ENCODE results near the gene RADX. TPM values are rescaled to one million over a fixed set of nuclear protein-coding genes. Genes with fewer than 3 reads are reported as not detected.

RADX gene
- polyA plus RNA-seq, 4 donors = 1.2 to 8.8 (median 1.9) TPM

- no peak overlapping the region for H3K4me3 ChIP-seq (ENCODE audit: low read depth in 1 of 3, low read length in 3 of 3)
- H3K27ac ChIP-seq (ENCODE audit: low read depth in 1 of 3, low read length in 2 of 3) = no peak overlapping the region
- H3K4me1 ChIP-seq (ENCODE audit: control insufficient read depth in 3 of 3, insufficient read depth in 2 of 3, low read depth in 1 of 3, low read length in 2 of 3) = no peaks in the 10 kb centered on the region
- H3K27me3 ChIP-seq (ENCODE audit: control insufficient read depth in 3 of 3, insufficient read depth in 3 of 3, low read length in 3 of 3) = no peaks in the 10 kb centered on the region
- H3K36me3 ChIP-seq (ENCODE audit: control insufficient read depth in 3 of 3, insufficient read depth in 2 of 3, low read depth in 1 of 3, low read length in 3 of 3) = no peaks in the 10 kb centered on the region
- DNase-seq = no peak
- no peak for FAIRE-seq
- WGBS, 3 donors = 63 to 84% (median 84%) methylated on average over 1 of the region's 1 CpG
- H3K9me3 ChIP-seq (ENCODE audit: control insufficient read depth in 2 of 2, insufficient read depth in 1 of 2, low read depth in 1 of 2, low read length in 1 of 2) = no peaks in the 10 kb centered on the region
Measured at GRCh38 chrX:106606571-106606970, 5.2 kb upstream of the RADX start.

- no peaks in the 10 kb centered on the region for H3K27me3 ChIP-seq (ENCODE audit: control insufficient read depth in 3 of 3, insufficient read depth in 3 of 3, low read length in 3 of 3)
- no peaks in the 10 kb centered on the region for H3K4me1 ChIP-seq (ENCODE audit: control insufficient read depth in 3 of 3, insufficient read depth in 2 of 3, low read depth in 1 of 3, low read length in 2 of 3)
- H3K9me3 ChIP-seq (ENCODE audit: control insufficient read depth in 2 of 2, insufficient read depth in 1 of 2, low read depth in 1 of 2, low read length in 1 of 2) = no peaks in the 10 kb centered on the region
- no peak overlapping the region for H3K27ac ChIP-seq (ENCODE audit: low read depth in 1 of 3, low read length in 2 of 3)
- WGBS, 3 donors = 26 to 41% (median 40%) methylated on average over 5 to 6 of the region's 6 CpGs
- H3K36me3 ChIP-seq (ENCODE audit: control insufficient read depth in 3 of 3, insufficient read depth in 2 of 3, low read depth in 1 of 3, low read length in 3 of 3) = no peaks in the 10 kb centered on the region
- DNase-seq (peak in 1 of 2 donors; percentile 5), FAIRE-seq (no peak)
- H3K4me3 ChIP-seq (ENCODE audit: low read depth in 1 of 3, low read length in 3 of 3) = no peak overlapping the region
Measured at GRCh38 chrX:106608016-106608415, 3.8 kb upstream of the RADX start.

DNA sequence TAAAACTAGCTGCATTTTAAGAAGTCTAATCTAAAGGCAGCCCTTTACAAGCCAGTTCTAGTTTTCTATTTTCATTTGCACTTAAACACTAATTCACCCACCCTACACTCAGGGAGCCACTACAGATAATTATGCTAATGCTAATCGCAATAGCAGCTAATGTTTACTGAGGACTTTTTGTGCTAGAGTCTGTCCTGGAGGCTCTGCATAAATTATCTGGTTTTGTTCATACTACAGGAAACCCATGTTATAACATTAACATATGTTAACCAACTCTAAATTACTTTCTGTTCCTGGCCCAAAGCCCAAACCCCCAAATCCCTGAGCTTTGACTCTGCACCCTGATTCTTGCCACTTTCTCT lies 480 bp upstream of the RADX start:
- WGBS, 3 donors = 8 to 21% (median 12%) methylated on average over 1 of the region's 1 CpG
- H3K9me3 ChIP-seq (ENCODE audit: control insufficient read depth in 2 of 2, insufficient read depth in 1 of 2, low read depth in 1 of 2, low read length in 1 of 2) = no peaks in the 10 kb centered on the region
- DNase-seq (no peak), FAIRE-seq (no peak)
- peak overlapping the region in 2 of 3 donors; percentile 56 to 75 for H3K4me3 ChIP-seq (ENCODE audit: low read depth in 1 of 3, low read length in 3 of 3)
- H3K27me3 ChIP-seq (ENCODE audit: control insufficient read depth in 3 of 3, insufficient read depth in 3 of 3, low read length in 3 of 3) = no peaks in the 10 kb centered on the region
- no peaks in the 10 kb centered on the region for H3K4me1 ChIP-seq (ENCODE audit: control insufficient read depth in 3 of 3, insufficient read depth in 2 of 3, low read depth in 1 of 3, low read length in 2 of 3)
- H3K27ac ChIP-seq (ENCODE audit: low read depth in 1 of 3, low read length in 2 of 3) = peak overlapping the region in 2 of 3 donors; percentile 38 to 47
- no peaks in the 10 kb centered on the region for H3K36me3 ChIP-seq (ENCODE audit: control insufficient read depth in 3 of 3, insufficient read depth in 2 of 3, low read depth in 1 of 3, low read length in 3 of 3)

- DNase-seq (peak; percentile 33 to 47), FAIRE-seq (no peak)
- WGBS, 3 donors = 2 to 34% (median 2%) methylated on average over 8 of the region's 8 CpGs
Measured at GRCh38 chrX:106612393-106612763, 600 bp downstream of the RADX start.

GRCh38 chrX:106613277-106613676 lies 1.5 kb downstream of the RADX start:
- Histone ChIP-seq H3K27ac (ENCODE audit: low read depth in 1 of 3, low read length in 2 of 3) (no peak overlapping the region), H3K27me3 (ENCODE audit: control insufficient read depth in 3 of 3, insufficient read depth in 3 of 3, low read length in 3 of 3) (no peaks in the 10 kb centered on the region), H3K4me3 (ENCODE audit: low read depth in 1 of 3, low read length in 3 of 3) (no peak overlapping the region), H3K36me3 (ENCODE audit: control insufficient read depth in 3 of 3, insufficient read depth in 2 of 3, low read depth in 1 of 3, low read length in 3 of 3) (no peaks in the 10 kb centered on the region), H3K4me1 (ENCODE audit: control insufficient read depth in 3 of 3, insufficient read depth in 2 of 3, low read depth in 1 of 3, low read length in 2 of 3) (no peaks in the 10 kb centered on the region), H3K9me3 (ENCODE audit: control insufficient read depth in 2 of 2, insufficient read depth in 1 of 2, low read depth in 1 of 2, low read length in 1 of 2) (no peaks in the 10 kb centered on the region)
- peak in 1 of 2 donors; percentile 2 for DNase-seq
- 17 to 28% (median 21%) methylated on average over 4 of the region's 4 CpGs for WGBS, 3 donors
- peak; percentile 51 for FAIRE-seq

More at GRCh38 chrX:106612393-106612763, 600 bp downstream of the RADX start:
- no peaks in the 10 kb centered on the region for H3K36me3 ChIP-seq (ENCODE audit: control insufficient read depth in 3 of 3, insufficient read depth in 2 of 3, low read depth in 1 of 3, low read length in 3 of 3)
- no peaks in the 10 kb centered on the region for H3K27me3 ChIP-seq (ENCODE audit: control insufficient read depth in 3 of 3, insufficient read depth in 3 of 3, low read length in 3 of 3)
- H3K27ac ChIP-seq (ENCODE audit: low read depth in 1 of 3, low read length in 2 of 3) = peak overlapping the region in 2 of 3 donors; percentile 1 to 14
- no peaks in the 10 kb centered on the region for H3K9me3 ChIP-seq (ENCODE audit: control insufficient read depth in 2 of 2, insufficient read depth in 1 of 2, low read depth in 1 of 2, low read length in 1 of 2)
- peak overlapping the region; percentile 4 to 75 (median 56) for H3K4me3 ChIP-seq (ENCODE audit: low read depth in 1 of 3, low read length in 3 of 3)
- H3K4me1 ChIP-seq (ENCODE audit: control insufficient read depth in 3 of 3, insufficient read depth in 2 of 3, low read depth in 1 of 3, low read length in 2 of 3) = no peaks in the 10 kb centered on the region

- 74 to 88% (median 85%) methylated on average over 7 of the region's 7 CpGs for WGBS, 3 donors
- no peaks in the 10 kb centered on the region for H3K9me3 ChIP-seq (ENCODE audit: control insufficient read depth in 2 of 2, insufficient read depth in 1 of 2, low read depth in 1 of 2, low read length in 1 of 2)
- H3K27ac ChIP-seq (ENCODE audit: low read depth in 1 of 3, low read length in 2 of 3) = no peak overlapping the region
- H3K36me3 ChIP-seq (ENCODE audit: control insufficient read depth in 3 of 3, insufficient read depth in 2 of 3, low read depth in 1 of 3, low read length in 3 of 3) = no peaks in the 10 kb centered on the region
- H3K4me3 ChIP-seq (ENCODE audit: low read depth in 1 of 3, low read length in 3 of 3) = no peak overlapping the region
- H3K4me1 ChIP-seq (ENCODE audit: control insufficient read depth in 3 of 3, insufficient read depth in 2 of 3, low read depth in 1 of 3, low read length in 2 of 3) = no peaks in the 10 kb centered on the region
- DNase-seq (no peak), FAIRE-seq (no peak)
- no peaks in the 10 kb centered on the region for H3K27me3 ChIP-seq (ENCODE audit: control insufficient read depth in 3 of 3, insufficient read depth in 3 of 3, low read length in 3 of 3)
Measured at GRCh38 chrX:106615041-106615440, 3.3 kb downstream of the RADX start.

- Histone ChIP-seq H3K9me3 (ENCODE audit: control insufficient read depth in 2 of 2, insufficient read depth in 1 of 2, low read depth in 1 of 2, low read length in 1 of 2) (no peaks in the 10 kb centered on the region), H3K4me1 (ENCODE audit: control insufficient read depth in 3 of 3, insufficient read depth in 2 of 3, low read depth in 1 of 3, low read length in 2 of 3) (no peaks in the 10 kb centered on the region), H3K4me3 (ENCODE audit: low read depth in 1 of 3, low read length in 3 of 3) (no peak overlapping the region), H3K27me3 (ENCODE audit: control insufficient read depth in 3 of 3, insufficient read depth in 3 of 3, low read length in 3 of 3) (no peaks in the 10 kb centered on the region), H3K36me3 (ENCODE audit: control insufficient read depth in 3 of 3, insufficient read depth in 2 of 3, low read depth in 1 of 3, low read length in 3 of 3) (no peaks in the 10 kb centered on the region), H3K27ac (ENCODE audit: low read depth in 1 of 3, low read length in 2 of 3) (no peak overlapping the region)
- DNase-seq = peak; percentile 10 to 11
- no peak for FAIRE-seq
- 35 to 41% (median 39%) methylated on average over 3 of the region's 3 CpGs for WGBS, 3 donors
Measured at GRCh38 chrX:106619797-106620196, 8.0 kb downstream of the RADX start.

DNA sequence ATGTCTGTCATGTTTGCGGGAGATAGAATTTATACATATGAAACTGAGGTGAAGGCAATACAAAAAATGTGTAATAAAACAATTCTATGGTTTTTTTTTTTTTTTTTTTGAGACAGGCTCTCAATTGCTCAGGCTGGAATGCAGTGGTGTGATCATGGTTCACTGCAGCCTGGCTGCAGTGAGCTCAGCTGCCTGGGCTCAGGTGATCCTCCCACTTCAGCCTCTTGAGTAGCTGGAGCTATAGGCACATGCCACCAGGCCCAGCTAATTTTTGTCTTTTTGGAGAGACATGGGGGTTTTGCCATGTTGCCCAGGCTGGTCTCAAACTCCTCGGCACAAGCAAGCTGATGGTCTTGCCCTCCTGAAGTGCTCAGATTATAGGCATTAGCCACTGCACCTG lies 10.1 kb downstream of the RADX start:
- WGBS, 3 donors = 81 to 97% (median 94%) methylated on average over 2 of the region's 2 CpGs
- Histone ChIP-seq H3K4me3 (ENCODE audit: low read depth in 1 of 3, low read length in 3 of 3) (no peak overlapping the region), H3K36me3 (ENCODE audit: control insufficient read depth in 3 of 3, insufficient read depth in 2 of 3, low read depth in 1 of 3, low read length in 3 of 3) (no peaks in the 10 kb centered on the region), H3K4me1 (ENCODE audit: control insufficient read depth in 3 of 3, insufficient read depth in 2 of 3, low read depth in 1 of 3, low read length in 2 of 3) (no peaks in the 10 kb centered on the region), H3K27ac (ENCODE audit: low read depth in 1 of 3, low read length in 2 of 3) (no peak overlapping the region), H3K9me3 (ENCODE audit: control insufficient read depth in 2 of 2, insufficient read depth in 1 of 2, low read depth in 1 of 2, low read length in 1 of 2) (no peaks in the 10 kb centered on the region), H3K27me3 (ENCODE audit: control insufficient read depth in 3 of 3, insufficient read depth in 3 of 3, low read length in 3 of 3) (no peaks in the 10 kb centered on the region)
- FAIRE-seq = no peak
- no peak for DNase-seq

DNA sequence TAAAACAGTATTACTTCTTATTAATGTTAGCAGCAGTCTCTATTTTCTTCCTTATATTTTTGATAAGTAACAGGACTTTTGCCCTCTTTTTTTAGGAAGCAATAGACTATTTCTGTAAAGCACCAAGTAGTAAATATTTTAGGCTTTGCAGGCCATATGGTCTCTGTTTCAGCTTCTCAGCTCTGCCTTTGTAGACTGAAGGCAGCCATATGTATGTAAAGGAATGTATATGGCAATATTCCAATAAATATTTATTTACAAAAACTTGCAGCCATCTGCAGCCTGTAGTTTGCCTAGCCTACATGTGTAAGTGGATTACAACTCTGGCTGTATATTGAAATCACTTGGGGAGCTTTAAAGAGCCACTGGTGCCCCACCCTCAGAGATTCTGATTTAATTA lies 15.0 kb downstream of the RADX start:
- H3K4me3 ChIP-seq (ENCODE audit: low read depth in 1 of 3, low read length in 3 of 3) = no peak overlapping the region
- FAIRE-seq (no peak), DNase-seq (no peak)
- no peak overlapping the region for H3K27ac ChIP-seq (ENCODE audit: low read depth in 1 of 3, low read length in 2 of 3)
- no peaks in the 10 kb centered on the region for H3K4me1 ChIP-seq (ENCODE audit: control insufficient read depth in 3 of 3, insufficient read depth in 2 of 3, low read depth in 1 of 3, low read length in 2 of 3)
- no peaks in the 10 kb centered on the region for H3K27me3 ChIP-seq (ENCODE audit: control insufficient read depth in 3 of 3, insufficient read depth in 3 of 3, low read length in 3 of 3)
- no peaks in the 10 kb centered on the region for H3K9me3 ChIP-seq (ENCODE audit: control insufficient read depth in 2 of 2, insufficient read depth in 1 of 2, low read depth in 1 of 2, low read length in 1 of 2)
- H3K36me3 ChIP-seq (ENCODE audit: control insufficient read depth in 3 of 3, insufficient read depth in 2 of 3, low read depth in 1 of 3, low read length in 3 of 3) = no peaks in the 10 kb centered on the region

Measured in small intestine (tissue), 7 donors.